KMS-11 (cell line): ENCODE results near the gene EHBP1L1.

Source experiments
- H2AFZ ChIP-seq: fragments of 200-600 bp; sonication (generic); 2 replicates; pipeline ENCODE4 v1.6.1; 2016; ENCODE audit warnings: antibody characterized with exemption, mixed run types, low read depth
- H3K27ac ChIP-seq: fragments of 200-600 bp; sonication (generic); 2 replicates; pipeline ENCODE4 v1.6.1; 2016; ENCODE audit warnings: mild to moderate bottlenecking, mixed run types
- H3K27me3 ChIP-seq: fragments of 200-600 bp; sonication (generic); 2 replicates; pipeline ENCODE4 v1.6.1; 2017; ENCODE audit warnings: mild to moderate bottlenecking, low read depth, mixed run types, moderate library complexity; ENCODE audit not compliant: insufficient read depth
- H3K36me3 ChIP-seq: fragments of 200-600 bp; sonication (generic); 2 replicates; pipeline ENCODE4 v1.6.1; 2017; ENCODE audit warnings: mild to moderate bottlenecking, mixed run types; ENCODE audit not compliant: insufficient read depth
- H3K4me1 ChIP-seq: fragments of 200-600 bp; sonication (generic); 2 replicates; pipeline ENCODE4 v1.6.1; 2016; ENCODE audit warnings: mild to moderate bottlenecking, low read depth, mixed run types; ENCODE audit not compliant: poor library complexity, severe bottlenecking
- H3K4me2 ChIP-seq: fragments of 200-600 bp; sonication (generic); 2 replicates; pipeline ENCODE4 v1.7.0; 2016; ENCODE audit warnings: mild to moderate bottlenecking, mixed run types
- H3K4me3 ChIP-seq: fragments of 200-600 bp; sonication (generic); IDR thresholded peaks from 2 replicates; pipeline ENCODE4 v1.6.1; 2017; ENCODE audit warnings: low read depth, low read length, mixed read lengths; ENCODE audit not compliant: insufficient read depth
- H3K79me2 ChIP-seq: fragments of 200-600 bp; sonication (generic); 2 replicates; pipeline ENCODE4 v1.6.1; 2016; ENCODE audit warnings: low read depth, mixed run types; ENCODE audit not compliant: insufficient read depth
- H3K9ac ChIP-seq: fragments of 200-600 bp; sonication (generic); 2 replicates; pipeline ENCODE4 v1.6.1; 2016; ENCODE audit warnings: mild to moderate bottlenecking, mixed run types
- H4K20me1 ChIP-seq: fragments of 200-600 bp; sonication (generic); 2 replicates; pipeline ENCODE4 v1.6.1; 2016; ENCODE audit warnings: mild to moderate bottlenecking, mixed run types; ENCODE audit not compliant: insufficient read depth
- TF ChIP-seq, protein P1 (sequence below): fragments of 200-600 bp; sonication (generic); conservative IDR thresholded peaks from 2 replicates; pipeline ENCODE4 v1.6.1; 2017; ENCODE audit warnings: low read depth, mild to moderate bottlenecking, antibody characterized with exemption, low read length, moderate library complexity, mixed read lengths

EHBP1L1 gene

DNA sequence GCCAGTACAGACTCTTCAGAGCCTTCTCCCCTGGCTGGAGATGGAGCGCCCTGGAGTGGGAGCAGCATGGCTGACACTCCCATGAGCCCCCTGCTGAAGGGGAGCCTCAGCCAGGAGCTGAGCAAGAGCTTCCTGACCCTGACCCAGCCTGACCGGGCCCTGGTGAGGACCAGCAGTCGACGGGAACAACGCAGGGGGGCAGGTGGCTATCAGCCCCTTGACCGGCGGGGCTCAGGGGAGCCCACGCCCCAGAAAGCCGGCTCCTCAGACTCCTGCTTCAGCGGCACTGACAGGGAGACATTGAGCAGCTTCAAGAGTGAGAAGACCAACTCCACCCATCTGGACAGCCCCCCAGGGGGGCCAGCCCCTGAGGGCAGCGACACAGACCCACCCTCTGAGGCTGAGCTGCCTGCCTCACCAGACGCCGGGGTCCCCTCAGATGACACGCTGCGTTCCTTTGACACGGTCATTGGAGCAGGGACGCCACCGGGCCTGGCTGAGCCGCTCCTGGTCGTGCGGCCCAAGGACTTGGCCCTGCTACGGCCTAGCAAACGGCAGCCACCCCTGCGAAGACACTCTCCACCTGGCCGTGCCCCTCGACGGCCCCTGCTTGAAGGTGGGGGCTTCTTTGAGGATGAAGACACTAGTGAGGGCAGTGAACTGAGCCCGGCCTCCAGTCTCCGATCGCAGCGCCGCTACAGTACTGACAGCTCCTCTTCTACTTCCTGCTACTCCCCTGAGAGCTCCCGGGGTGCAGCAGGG lies 42.3 kb downstream of the EHBP1L1 start:
- Histone ChIP-seq H4K20me1 (no peaks in the 10 kb centered on the region), H2AFZ (no peak overlapping the region), H3K36me3 (no peaks in the 10 kb centered on the region), H3K4me1 (peaks cover 19% of the 10 kb centered on the region), H3K79me2 (peaks cover 30% of the 10 kb centered on the region), H3K4me2 (no peak overlapping the region; the same call in 1 of the 2 replicates), H3K27ac (no peak overlapping the region), H3K27me3 (no peaks in the 10 kb centered on the region), H3K4me3 (no peak overlapping the region), H3K9ac (no peak overlapping the region)
- TF ChIP-seq, protein P1, sequence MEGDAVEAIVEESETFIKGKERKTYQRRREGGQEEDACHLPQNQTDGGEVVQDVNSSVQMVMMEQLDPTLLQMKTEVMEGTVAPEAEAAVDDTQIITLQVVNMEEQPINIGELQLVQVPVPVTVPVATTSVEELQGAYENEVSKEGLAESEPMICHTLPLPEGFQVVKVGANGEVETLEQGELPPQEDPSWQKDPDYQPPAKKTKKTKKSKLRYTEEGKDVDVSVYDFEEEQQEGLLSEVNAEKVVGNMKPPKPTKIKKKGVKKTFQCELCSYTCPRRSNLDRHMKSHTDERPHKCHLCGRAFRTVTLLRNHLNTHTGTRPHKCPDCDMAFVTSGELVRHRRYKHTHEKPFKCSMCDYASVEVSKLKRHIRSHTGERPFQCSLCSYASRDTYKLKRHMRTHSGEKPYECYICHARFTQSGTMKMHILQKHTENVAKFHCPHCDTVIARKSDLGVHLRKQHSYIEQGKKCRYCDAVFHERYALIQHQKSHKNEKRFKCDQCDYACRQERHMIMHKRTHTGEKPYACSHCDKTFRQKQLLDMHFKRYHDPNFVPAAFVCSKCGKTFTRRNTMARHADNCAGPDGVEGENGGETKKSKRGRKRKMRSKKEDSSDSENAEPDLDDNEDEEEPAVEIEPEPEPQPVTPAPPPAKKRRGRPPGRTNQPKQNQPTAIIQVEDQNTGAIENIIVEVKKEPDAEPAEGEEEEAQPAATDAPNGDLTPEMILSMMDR: no peak

DNA sequence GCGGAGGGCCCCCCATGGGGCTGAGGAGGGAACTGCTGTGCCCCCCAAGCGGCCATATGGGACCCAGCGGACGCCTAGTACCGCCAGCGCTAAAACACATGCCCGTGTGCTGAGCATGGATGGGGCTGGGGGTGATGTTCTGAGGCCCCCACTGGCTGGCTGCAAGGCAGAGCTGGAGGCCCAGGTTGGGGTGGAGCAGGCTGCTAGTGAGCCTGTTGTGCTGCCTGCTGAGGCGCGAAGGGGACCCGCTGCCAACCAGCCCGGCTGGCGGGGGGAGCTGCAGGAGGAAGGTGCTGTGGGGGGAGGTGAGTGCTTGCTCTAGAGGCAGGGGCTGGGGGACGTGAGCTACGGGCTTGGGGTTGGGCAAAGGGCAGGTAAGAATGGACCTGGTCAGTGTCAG lies 42.9 kb downstream of the EHBP1L1 start:
- peaks cover 26% of the 10 kb centered on the region for H3K79me2 ChIP-seq
- H3K9ac ChIP-seq: no peak overlapping the region
- H3K27ac ChIP-seq: no peak overlapping the region

DNA sequence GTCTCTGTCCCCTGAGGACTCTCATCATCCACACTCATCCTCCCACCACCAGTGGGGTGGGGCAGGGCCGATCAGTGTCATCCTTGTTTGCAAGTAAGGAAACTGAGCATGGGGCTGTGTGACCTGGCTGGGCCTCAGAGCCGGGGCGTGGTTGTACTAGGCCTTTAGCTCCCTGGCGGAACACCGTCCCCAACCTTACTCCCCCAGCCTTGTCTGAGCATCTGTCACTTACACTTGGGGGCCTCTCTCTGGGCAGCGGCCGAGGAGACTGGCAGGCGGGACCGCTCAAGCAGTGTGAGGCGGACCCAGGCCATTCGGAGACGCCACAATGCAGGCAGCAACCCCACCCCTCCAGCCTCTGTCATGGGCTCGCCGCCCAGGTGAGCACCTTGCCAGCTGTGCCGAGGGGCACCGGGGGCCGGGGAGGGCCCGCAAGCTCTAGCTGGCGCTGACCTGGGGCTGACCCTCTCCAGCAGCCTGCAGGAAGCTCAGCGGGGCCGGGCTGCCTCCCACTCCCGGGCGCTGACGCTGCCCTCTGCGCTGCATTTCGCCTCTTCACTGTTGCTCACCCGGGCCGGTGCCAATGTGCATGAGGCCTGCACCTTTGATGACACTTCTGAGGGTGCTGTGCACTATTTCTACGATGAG lies 43.6 kb downstream of the EHBP1L1 start:
- peaks cover 26% of the 10 kb centered on the region for H3K79me2 ChIP-seq
- H3K4me2 ChIP-seq: no peak overlapping the region
- H3K4me3 ChIP-seq: no peak overlapping the region
- no peak overlapping the region for H3K9ac ChIP-seq
- TF ChIP-seq, protein P1: no peak
- H4K20me1 ChIP-seq: no peaks in the 10 kb centered on the region
- no peaks in the 10 kb centered on the region for H3K27me3 ChIP-seq
- H3K4me1 ChIP-seq: peaks cover 18% of the 10 kb centered on the region
- no peaks in the 10 kb centered on the region for H3K36me3 ChIP-seq
- no peak overlapping the region for H3K27ac ChIP-seq
- no peak overlapping the region for H2AFZ ChIP-seq

More for the DNA sequence above, 42.9 kb downstream of the EHBP1L1 start:
- no peak overlapping the region for H3K4me3 ChIP-seq
- TF ChIP-seq, protein P1: no peak
- H3K27me3 ChIP-seq: no peaks in the 10 kb centered on the region
- H4K20me1 ChIP-seq: no peaks in the 10 kb centered on the region
- peaks cover 18% of the 10 kb centered on the region for H3K4me1 ChIP-seq
- no peaks in the 10 kb centered on the region for H3K36me3 ChIP-seq
- H3K4me2 ChIP-seq: no peak overlapping the region
- no peak overlapping the region for H2AFZ ChIP-seq

DNA sequence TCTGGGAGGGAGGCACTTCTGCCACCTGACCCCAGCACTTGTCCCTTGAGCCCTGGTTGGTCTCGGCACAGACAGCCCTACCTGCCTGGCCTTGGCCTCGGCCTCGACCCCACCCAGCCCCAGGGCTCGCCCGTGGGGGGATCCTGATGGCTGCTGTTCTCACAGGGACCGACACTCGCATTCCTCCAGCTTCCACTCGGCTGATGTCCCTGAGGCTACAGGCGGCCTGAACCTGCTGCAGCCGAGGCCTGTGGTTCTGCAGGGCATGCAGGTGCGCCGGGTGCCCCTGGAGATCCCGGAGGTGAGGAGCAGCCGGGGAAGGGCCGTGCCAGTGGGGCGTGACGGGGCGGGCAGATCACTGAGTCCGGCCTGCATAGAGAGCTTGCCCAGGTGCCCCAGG lies 44.8 kb downstream of the EHBP1L1 start:
- TF ChIP-seq, protein P1: no peak
- no peaks in the 10 kb centered on the region for H4K20me1 ChIP-seq
- H3K79me2 ChIP-seq: peaks cover 26% of the 10 kb centered on the region
- H3K27me3 ChIP-seq: no peaks in the 10 kb centered on the region
- no peak overlapping the region for H2AFZ ChIP-seq
- H3K4me3 ChIP-seq: no peak overlapping the region
- H3K36me3 ChIP-seq: no peaks in the 10 kb centered on the region
- no peak overlapping the region for H3K9ac ChIP-seq
- H3K4me1 ChIP-seq: peaks cover 18% of the 10 kb centered on the region
- no peak overlapping the region for H3K4me2 ChIP-seq
- no peak overlapping the region for H3K27ac ChIP-seq
